Fibroblast of skin of left quadriceps (primary cell): ENCODE data around the gene C2CD4A.
"Not testable (repeated sequence)": the region's sequence is repeated elsewhere in the genome, so short reads cannot be mapped to it uniquely, and the experiment has no call there.

Experiments
- DNase-seq, 2 experiments: peaks; one replicate each; pipeline ENCODE4 v3.0.0-alpha.2; 2013; ENCODE audit warnings: low read depth in 2 of 2

C2CD4A gene, protein sequence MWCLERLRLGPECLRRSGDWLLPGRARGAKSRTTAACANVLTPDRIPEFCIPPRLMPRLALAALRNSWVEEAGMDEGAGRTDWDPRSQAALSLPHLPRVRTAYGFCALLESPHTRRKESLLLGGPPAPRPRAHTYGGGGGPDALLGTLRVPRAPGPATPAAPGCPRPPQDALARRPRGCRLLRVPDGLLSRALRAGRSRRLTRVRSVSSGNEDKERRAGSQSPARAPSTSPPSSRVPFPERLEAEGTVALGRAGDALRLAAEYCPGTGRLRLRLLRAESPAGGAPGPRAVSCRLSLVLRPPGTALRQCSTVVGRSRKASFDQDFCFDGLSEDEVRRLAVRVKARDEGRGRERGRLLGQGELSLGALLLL

DNA sequence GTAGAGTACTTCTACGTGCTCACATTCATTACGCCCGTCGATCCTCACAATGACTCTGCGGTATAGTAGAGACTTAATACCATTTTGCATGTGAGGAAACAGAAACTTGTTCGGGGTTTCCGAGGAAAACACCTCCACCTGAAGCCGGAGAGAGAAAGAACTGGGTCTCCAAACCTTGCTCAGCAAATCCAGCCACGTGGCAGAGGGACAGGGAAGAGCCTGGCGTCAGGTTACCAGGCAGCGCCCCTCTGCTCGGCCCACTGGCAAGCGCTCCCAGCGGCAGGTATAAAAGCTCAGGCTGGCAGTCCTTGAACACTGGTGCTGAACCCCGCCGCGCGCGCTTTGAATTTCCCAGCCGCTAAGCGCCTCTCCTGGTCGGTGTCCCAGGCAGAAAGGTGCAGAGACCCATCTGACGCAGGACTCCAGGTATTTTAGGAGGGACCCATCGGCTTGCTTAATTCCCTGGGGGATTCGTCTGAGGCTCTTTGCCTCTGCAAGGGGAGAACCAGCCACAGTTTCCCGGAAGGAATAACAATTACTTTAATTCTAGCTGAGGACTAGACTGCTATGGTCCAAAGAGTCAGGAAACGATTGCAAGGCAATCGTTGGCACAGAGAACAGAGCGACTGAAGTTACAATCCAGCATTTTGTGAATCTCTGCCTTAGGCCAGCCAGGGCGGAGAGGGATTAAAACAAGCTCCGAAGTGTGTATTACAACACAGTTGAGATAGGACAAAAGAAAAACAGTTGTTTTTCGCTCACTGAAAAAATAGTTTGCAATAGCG, at the start of gene C2CD4A:
TSS of gene C2CD4A (plus strand) at position 315 of the 785 bp plus-strand sequence. CDS start 637 bp downstream, outside the sequence.
- no peak for DNase-seq

DNA sequence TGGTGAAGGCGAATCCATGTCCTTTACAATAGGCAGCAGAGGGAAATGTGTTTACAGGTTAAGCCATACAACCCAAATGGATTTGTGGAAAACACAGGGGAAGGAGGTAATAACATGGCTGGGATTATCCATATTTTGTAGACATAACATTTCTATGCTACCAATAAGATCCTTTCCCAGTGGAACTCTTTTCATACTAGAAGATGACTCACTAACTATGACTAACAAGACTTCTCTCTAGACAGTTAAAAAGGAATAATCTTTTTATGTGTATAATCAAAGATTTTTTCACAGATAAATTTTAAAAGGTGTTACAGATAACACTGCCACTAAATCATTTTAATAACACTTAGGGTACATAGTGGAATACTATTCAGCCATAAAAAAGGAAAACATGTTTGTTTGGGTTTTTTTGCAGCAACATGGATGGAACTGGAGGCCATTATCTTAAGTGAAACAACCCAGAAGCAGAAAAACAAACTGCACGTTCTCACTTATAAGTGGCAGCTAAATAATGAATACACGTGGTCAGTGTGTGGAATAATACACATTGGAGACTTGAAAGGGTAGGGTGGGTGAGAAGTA, 46.1 kb upstream of the C2CD4A start:
- DNase-seq, result no peak

DNA sequence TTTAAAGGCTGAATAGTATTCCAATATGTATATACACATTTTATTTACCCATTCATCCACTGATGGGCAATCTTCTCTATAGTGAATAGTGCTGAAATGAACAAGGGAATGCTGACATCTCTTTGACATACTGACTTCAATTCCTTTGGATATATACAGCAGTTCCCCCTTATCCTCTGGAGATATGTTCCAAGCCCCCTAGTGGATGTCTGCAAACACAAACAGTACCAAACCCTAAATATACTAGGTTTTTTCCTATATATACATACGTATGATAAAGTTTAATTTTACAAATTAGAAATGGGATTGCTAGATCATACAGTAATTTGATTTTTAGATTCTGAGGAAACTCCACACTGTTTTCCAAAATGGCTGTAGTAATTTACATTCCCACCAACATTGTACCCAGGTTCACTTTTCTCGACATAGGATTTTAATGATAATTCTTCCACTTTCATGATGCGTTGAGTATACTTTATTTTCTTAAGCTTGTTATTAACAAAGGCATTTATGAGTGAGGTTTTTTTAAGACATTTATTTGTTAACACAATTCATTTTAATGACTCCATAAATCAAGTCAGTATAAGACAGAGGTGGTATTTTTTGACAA, 44.7 kb upstream of the C2CD4A start:
- DNase-seq, result no peak

DNA sequence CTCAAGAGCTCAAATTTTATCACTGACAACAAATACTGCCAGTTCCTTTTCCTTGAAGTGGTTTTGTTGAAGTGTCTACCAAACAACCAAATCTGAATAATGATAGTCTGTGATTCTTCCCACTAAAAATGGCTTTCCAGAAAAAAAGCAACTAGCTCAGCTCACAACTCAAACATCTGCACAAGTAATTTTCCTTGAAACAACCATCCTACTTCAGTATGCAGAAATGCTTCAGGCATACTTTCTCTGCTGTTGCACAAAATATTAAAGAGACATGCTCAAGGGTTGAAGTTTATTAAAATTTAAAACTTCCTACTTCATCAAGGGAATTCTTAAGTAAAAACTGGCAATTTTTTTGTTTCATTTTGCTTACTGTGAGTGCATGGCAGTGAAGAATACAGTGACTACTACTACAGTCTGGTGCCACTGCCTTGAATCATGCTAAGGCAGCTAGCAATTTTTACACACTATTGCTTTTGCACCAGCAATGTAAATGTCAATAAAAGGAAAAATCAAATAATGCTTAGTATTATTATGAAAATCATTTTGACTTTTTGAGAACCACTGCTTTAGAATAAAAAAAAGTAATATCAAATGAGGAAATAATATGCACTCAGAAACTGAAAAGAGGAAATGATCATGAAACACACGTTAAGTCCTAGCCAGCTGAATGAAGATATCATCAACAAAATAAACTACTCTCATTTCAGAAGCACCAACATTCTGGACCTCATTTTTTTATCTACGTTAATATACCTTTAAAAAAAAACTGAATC, 40.1 kb upstream of the C2CD4A start:
- no peak for DNase-seq

DNA sequence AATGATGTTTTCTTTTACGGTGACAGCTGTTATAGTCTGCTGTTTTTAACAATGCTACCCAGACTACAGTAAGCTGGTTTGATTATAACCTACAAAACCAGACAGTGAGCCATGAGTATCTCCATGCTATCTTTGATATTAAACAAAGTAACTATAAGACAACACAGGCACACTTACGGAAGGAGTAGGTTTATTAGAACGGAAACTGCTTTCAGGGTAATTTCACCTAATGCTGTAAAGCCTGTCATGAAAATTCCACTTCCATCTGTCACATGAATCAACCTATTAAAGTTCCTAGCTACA, 39.6 kb upstream of the C2CD4A start:
- DNase-seq, result no peak

DNA sequence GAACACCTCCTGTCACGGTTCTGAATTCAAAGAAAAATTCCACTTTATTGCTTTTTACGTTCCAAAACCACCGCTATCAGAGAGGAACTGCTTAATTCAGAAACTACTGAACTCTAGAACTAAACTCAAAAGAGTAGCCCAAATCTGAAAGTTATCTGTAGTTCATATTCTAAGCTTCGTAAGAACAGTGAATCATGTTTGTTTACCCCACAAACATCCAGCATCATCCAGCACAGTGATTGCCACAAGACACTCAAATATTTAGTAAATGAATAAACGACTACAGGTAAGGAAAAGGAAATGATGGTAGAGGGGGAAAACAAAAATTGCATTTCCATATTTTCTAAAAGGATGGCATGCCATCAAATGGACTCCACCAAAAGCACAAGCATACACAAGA, 38.9 kb upstream of the C2CD4A start:
- no peak for DNase-seq

DNA sequence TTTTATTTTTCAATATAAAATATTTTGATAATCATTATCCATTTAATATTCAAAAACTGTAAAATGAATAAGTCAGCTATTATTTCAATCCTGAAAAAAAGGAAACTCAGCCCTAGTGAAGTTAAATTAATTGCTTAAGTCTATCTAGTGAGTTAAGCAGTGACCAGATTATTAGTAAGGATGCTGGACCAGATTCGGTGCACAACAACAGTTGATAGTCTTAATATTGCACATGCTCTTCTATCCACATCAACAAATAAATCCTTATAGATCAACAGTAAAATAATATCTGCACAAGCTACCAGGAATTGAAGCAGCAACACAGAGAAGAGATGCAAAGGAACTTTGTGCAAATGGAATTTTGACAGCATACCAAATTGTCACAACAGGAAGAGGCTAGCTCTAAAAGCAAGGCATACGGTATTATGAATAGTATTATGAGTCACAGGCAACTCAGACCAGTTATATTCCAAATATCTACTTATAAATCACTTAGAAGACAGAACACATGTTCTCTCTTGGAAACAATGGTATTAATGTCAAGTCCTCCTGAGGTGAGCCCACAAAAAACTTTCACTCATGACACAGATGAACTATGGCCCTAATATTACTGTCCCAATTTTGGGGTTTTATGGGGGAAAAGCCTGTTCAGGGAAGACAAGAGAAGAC, 31.4 kb upstream of the C2CD4A start:
- peak; percentile 36 to 45 for DNase-seq

DNA sequence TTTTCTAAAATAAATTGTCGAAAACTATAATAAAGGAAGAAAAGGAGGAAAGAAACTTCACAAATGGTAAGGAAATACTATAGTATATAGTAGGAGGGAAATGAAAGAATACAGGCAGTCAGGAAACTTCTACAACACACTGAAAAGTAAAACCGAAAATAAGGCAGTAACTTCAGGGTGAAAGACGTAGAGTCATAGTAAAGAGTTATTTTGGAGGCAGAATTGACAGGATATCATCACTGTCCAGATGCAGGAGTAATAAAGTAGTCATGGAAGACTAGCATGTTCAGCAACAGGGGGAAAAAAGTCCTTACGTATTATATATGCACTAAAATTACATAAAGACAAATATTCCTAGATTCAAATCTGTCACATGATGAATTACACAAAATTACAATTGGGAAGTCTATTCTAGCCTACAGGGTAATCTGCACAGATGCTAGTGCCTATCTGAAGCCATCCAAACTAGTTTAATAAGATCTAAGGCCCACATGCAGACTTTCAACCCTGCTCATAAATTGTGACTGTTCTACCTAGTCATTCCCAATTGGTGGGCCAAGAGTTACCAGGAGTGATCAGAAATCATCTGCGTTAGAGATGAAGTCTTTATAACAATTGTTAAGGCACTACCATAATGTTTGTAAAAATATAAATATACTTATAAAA, 20.6 kb upstream of the C2CD4A start:
- DNase-seq, result no peak

DNA sequence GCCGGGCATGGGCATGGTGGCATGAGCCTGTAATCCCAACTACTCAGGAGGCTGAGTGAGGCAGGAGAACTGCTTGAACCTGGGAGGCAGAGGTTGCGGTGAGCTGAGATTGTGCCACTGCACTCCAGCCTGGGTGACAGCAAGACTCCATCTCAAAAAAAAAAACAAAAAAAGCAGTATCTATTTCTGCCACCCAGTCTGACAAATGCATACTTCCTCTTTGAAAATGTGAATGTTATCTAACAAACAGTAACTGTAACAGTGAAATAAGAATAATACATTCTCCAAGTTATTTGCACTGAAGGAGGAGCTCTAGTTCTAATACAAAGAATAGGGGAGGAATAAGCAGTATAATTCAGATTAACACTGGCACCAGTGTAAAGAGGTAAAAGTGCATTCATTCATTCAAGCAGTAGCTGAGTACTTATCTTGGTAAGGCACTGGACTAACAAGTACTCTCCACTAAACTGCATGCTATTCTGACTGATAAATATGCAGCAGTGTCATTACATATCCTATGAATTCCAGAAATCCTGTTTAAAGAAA, 19.4 kb upstream of the C2CD4A start:
- DNase-seq, result no peak

DNA sequence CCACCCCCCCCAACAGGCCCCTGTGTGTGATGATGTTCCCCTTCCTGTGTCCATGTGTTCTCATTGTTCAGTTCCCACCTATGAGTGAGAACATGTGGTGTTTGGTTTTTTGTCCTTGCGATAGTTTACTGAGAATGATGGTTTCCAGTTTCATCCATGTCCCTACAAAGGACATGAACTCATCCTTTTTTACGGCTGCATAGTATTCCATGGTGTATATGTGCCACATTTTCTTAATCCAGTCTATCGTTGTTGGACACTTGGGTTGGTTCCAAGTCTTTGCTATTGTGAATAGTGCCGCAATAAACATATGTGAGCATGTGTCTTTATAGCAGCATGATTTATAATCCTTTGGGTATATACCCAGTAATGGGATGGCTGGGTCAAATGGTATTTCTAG, 18.5 kb upstream of the C2CD4A start:
- DNase-seq, result not testable (repeated sequence)

DNA sequence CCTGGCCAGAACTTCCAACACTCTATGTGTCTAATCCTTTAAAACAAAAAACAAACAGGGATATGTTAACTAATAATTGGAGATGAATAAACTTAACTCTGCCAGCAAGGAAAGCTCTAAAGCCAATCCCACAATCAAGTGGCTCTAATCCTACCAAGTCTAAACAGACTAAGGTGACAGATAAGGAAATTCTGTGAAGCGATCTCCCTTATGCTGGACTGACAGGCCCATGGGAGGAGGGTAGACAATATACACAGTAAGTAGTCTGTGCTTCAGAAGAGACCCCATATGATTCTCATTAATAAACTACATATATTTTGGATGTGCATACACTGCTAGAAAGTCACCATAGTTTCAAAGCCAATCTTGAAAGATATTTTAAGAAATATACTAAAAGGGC, 16.7 kb upstream of the C2CD4A start:
- no peak for DNase-seq

DNA sequence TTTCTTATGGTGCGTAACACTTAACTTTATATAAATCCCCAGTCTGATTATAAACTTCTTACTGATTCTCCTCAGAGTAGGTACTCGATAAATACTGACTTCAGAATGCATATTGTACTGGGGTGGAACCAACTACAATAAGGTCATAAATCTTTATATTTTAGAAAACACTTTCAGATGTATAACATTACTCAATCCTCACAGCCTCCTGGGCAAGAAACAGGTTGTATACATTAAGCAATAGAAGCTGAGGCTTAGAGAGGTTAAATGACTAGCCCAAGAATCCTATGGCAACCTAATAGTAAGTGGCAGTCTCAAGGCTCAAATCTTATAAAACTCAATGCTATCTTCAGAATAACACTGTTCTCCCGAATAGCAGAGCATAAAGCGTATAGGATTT, 15.6 kb upstream of the C2CD4A start:
- no peak for DNase-seq

DNA sequence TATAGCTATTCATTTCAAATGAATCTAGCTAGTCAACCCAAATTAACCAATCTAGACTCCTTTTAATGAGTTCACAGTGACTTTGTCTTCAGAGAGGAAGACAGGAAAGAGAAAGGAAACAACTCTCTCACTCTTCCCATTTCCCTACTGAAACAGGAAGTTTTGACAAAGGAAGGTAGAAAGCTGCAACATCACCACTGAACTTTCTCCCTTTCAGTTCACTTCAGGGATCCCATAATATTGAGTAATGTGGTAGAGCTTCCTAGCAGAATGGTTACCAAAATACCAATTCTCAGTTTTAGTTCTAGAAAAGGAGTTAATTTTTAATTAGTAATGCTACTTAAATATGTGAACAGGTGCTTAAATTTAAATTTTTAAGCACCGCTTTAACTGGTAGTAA, 14.1 kb upstream of the C2CD4A start:
- DNase-seq, result no peak

DNA sequence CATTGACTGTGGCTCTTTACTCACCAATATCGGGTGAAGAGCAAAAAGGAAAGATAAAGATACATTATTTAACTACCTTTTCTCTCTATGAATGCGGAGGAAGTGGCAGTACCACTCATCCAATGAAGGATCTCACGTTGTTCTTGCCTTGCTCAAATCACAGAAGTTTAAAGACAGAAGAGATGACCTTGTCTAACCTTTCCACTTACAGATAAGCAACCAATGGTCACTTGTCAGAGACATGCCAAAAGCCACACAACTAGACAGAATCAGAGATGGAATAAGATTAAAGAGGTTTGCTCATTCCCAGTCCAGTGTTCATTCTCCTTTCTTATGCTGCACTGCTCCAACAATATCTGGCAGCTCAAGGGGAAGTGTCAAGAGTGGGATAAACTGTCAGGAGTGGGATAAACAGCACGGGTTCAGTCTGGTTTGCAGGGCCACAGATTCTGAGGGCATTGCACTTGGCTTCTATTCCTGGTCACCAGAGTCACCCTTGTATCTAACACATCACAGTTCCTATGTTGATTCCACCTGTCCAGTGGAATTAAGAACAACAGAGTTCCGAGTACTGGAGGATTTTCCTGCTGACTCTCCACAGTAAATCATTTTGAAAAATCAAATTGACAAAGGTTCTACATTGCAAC, 13.2 kb upstream of the C2CD4A start:
- DNase-seq, result no peak

DNA sequence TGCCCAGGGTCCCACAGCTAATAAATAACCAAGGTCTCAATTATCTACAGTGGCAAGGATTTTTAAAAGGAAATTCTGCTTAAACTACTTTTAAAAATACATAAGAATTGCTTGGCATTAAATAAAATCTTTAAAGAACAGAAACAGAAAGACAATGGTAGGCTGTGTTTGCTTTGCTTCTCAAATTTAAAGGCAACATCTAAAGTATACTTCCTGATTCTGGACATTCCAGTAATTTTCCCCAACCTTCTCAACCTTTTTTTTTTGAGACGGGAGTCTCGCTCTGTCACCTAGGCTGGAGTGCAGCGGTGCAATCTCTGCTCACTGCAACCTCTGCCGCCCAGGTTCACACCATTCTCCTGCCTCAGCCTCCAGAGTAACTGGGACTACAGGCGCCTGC, 11.8 kb upstream of the C2CD4A start:
- DNase-seq, result no peak

DNA sequence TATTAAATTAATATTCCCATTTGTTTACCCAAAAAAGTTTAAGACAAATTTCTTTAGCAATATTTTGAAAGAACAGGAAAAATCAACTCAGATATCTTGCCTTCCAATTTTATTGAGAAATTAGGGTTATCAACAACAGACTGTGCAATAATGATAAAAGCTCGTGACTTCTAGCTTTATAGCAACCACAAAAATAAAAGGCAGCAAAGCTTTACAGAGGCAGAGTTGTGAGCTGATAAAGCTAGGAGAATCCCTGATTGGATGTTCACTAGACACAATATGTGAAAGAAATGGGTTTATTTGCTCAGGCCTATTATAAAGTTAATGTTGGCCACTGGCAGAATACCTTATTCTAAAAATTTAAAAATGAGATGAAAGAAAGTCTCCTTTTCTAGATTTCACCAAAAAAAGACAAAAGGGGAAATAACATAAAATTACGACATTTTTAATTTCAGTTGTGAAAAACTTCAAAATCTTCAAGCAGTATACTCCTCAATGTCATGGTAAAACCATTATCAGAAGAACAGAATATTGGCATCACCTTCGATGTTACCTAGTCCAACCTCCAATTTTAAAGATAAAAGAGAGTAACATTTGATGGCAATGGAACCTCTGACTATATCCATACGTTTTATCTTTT, 9.3 kb upstream of the C2CD4A start:
- DNase-seq, result no peak

DNA sequence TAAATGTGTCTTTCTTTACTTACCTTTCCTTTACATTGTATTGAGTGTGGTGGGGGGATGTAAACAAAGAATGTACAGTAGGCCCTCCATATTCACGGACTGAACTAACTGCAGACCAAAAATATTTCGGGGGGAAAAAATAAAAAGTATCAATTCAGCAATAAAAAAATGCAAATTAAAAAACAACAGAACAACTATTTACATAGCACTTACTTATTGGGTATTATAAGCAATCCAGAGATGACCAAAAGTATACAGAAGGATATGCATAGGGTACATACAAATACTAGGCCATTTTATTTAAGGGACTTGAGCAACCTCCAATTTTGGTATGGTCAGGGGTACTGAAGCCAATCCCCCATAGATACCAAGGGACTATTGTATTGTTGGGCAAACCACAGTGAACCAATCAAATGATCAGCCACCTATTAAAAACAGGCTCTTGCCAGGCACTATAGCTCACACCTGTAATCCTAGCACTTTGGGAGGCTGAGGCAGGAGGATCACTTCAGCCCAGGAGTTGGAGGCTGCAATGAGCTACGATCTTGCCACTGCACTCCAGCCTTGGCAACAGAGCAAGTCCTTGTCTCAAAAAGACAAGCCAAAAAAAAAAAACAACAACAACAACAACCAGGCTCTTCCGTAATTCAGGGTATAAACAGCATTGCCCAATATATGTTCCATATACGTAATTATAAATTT, 8.3 kb upstream of the C2CD4A start:
- no peak for DNase-seq

DNA sequence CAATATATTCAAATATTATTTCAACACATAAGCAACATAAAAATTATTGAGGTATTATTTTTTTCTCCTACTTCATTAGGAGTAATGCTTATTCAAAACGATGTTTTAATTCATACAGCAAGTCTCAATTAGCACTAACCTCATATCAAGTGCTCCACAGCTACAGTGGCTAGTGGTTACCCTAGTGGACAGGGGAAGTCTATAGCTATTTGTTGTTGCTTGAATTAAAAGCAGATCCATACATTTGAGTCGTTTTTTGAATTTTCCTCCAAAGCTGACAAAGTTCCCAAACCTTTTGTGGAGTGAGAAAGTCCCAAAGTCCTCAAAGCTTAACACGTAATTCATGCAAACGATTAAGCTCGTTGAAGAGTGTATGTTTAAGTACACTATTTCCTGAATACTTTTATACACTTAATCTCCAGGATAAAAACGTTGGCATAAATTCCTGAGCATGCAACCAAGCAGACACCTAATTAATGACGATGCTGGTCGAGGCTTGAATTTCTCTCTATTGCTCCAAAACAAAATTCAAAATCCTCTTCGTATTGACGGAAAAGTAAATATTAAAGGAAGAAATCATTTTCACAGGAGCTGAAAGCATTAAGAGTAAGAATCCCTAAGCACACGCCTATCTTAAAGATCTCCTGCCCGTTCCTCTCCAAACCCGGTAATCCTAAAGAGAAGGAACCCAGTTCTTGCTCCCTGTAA, 7.5 kb upstream of the C2CD4A start:
- DNase-seq, result no peak
